ENCODE measurements around the gene SPATA33. TPM values are rescaled to one million over a fixed set of nuclear protein-coding genes. Genes with fewer than 3 reads are reported as not detected.
A peak's percentile ranks its signal among the peaks of the same experiment; 100 is the strongest.

The SPATA33 gene
- total RNA-seq, 1 experiment from 2014 or later = 12.0 TPM

- Mint-ChIP-seq H3K27ac (no peak overlapping the region), H3K4me3 (peak overlapping the region; percentile 64), H3K27me3 (ENCODE audit: low read depth) (peaks cover 31% of the 10 kb centered on the region), H3K9me3 (no peaks in the 10 kb centered on the region), H3K36me3 (peaks cover 3% of the 10 kb centered on the region; the same call in 1 of the 2 replicates), H3K4me1 (peaks cover 12% of the 10 kb centered on the region)
- DNase-seq (ENCODE audit: low spot score) = peak; percentile 66
- peak; percentile 10 for ATAC-seq
- ChIA-PET CTCF (interaction anchor here (0.6 to 3.6 kb wide), 36 partner anchors 10 to 508 kb away, joined by 3 to 36 read pairs (median 4); partner anchors contain the start of genes CDK10, CHMP1A, MC1R and SPATA33), POLR2A (interaction anchor here (0.9 to 2.6 kb wide), 6 partner anchors 10 to 893 kb away, joined by 3 to 18 read pairs (median 6); partner anchors contain the start of gene CDK10)
- TF ChIP-seq E2F4 (CRISPR knock-in tag; IDR thresholded peaks at IDR 0.05; ENCODE audit: borderline replicate concordance, low read depth) = 0 out of 2 replicates have a peak, but pooled peaks have one; percentile 15
- 0 out of 2 replicates have a peak, but pooled peaks have one; percentile 11 for TF ChIP-seq ARID4B (CRISPR knock-in tag; IDR thresholded peaks at IDR 0.05; ENCODE audit: borderline replicate concordance)
- TF ChIP-seq USF1 (CRISPR knock-in tag; IDR thresholded peaks at IDR 0.05) = no peak
- peak; percentile 25; the same call in 1 of the 2 replicates for TF ChIP-seq MAX (CRISPR knock-in tag; IDR thresholded peaks at IDR 0.05)
- TF ChIP-seq CTCF (IDR thresholded peaks at IDR 0.05) = peak; percentile 10; the same call in 1 of the 2 replicates
- 0 out of 2 replicates have a peak, but pooled peaks have one; percentile 18 for TF ChIP-seq ZNF232 (CRISPR knock-in tag; IDR thresholded peaks at IDR 0.05)
- TF ChIP-seq FOXK1 (CRISPR knock-in tag; IDR thresholded peaks at IDR 0.05) = 0 out of 2 replicates have a peak, but pooled peaks have one; percentile 37
- no peak for TF ChIP-seq RELA (CRISPR knock-in tag; IDR thresholded peaks at IDR 0.05; ENCODE audit: borderline replicate concordance)
- no peak for TF ChIP-seq PRDM15 (CRISPR knock-in tag; IDR thresholded peaks at IDR 0.05)
- TF ChIP-seq ZNF138 (CRISPR knock-in tag; conservative IDR thresholded peaks at IDR 0.05) = no peak
- 0 out of 2 replicates have a peak, but pooled peaks have one; percentile 80 for TF ChIP-seq PREB (CRISPR knock-in tag; IDR thresholded peaks at IDR 0.05; ENCODE audit: borderline replicate concordance)
- 0 out of 2 replicates have a peak, but pooled peaks have one; percentile 27 for TF ChIP-seq CBFB (CRISPR knock-in tag; IDR thresholded peaks at IDR 0.05; ENCODE audit: low read depth)
- 0 out of 2 replicates have a peak, but pooled peaks have one; percentile 57 for TF ChIP-seq FOXP1 (CRISPR knock-in tag; IDR thresholded peaks at IDR 0.05; ENCODE audit: borderline replicate concordance)
- TF ChIP-seq HMGXB4 (CRISPR knock-in tag; IDR thresholded peaks at IDR 0.05) = peak; percentile 98
- TF ChIP-seq JUN (CRISPR knock-in tag; IDR thresholded peaks at IDR 0.05) = peak; percentile 57; the same call in 1 of the 2 replicates
- 0 out of 2 replicates have a peak, but pooled peaks have one; percentile 31 for TF ChIP-seq SMAD3 (CRISPR knock-in tag; IDR thresholded peaks at IDR 0.05; ENCODE audit: borderline replicate concordance)
Observed at GRCh38 chr16:89700649-89701424, 43.2 kb downstream of the SPATA33 start.

Data from WTC11 (cell line).